Epithelial cell of esophagus (primary cell): ENCODE data around the gene SCN2A.
"Not testable (repeated sequence)": the region's sequence is repeated elsewhere in the genome, so short reads cannot be mapped to it uniquely, and the experiment has no call there.

Source experiments
- DNase-seq: peaks from one replicate; pipeline ENCODE4 v3.0.0; 2010; ENCODE audit warnings: low read depth
- H3K4me3 ChIP-seq: 2 replicates; pipeline ENCODE4 v1.5.1; 2011; ENCODE audit warnings: mild to moderate bottlenecking, low read length, control low read depth
- CTCF ChIP-seq: IDR thresholded peaks from 2 replicates; pipeline ENCODE4 v1.5.1; 2011; ENCODE audit warnings: low read depth, mild to moderate bottlenecking, low read length, control low read depth, inconsistent platforms; ENCODE audit not compliant: insufficient read depth; ENCODE audit errors: missing control alignments

SCN2A gene

DNA sequence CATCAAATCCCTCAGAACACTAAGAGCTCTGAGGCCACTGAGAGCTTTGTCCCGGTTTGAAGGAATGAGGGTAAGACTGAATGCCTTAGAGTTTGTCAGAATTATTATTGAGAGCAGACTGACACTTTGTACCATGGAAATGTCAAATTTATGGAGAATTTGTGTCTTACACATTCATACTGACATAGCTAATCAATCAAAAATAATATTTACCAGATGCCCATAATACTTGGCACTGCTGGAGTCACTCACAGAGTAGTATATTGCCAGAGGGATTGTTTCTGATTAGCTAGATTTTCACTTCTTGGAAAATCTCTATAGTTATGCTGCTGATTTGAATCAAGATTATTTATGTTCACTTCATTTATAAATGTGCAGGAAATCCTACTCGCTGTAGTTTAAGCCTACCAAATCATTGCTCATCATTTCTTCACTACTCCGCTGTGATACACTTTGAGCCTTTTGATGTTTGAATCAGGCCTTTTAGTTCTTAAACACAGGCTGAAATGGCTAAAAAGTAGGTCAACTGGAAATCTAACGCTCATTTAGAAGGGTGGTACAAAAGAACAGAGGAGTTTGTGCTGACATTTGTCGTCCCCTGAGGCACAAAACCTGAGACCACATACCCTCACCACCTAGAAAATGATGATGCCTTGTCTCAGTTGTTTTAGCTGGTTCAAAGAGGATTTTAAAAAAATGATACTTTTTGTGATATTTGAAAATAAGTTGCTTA is 134.2 kb downstream of the SCN2A start:
- TF ChIP-seq CTCF: no peak
- DNase-seq: no peak
- no peak overlapping the region for H3K4me3 ChIP-seq

DNA sequence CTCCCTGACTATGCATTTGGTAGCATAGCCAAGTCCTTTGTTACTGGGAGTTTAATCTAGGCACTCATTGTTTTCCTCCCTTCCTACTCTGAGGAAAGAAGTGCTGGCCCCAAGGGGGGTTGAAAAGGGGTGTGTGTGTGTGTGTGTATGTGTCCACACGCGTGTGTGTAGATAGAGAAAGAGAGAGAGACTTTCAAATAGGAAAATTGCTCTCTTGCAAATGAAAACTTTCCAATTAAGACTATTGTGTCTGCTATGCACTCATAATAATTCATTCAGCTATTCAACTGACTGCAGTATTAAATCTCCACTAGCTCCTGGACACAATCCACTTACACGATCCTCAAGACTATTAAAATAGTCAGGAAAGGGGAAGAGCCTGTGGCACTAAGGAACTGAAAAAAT is 137.4 kb downstream of the SCN2A start:
- no peak for DNase-seq
- no peak for TF ChIP-seq CTCF
- no peak overlapping the region for H3K4me3 ChIP-seq

- TF ChIP-seq CTCF: no peak
- DNase-seq: no peak
- H3K4me3 ChIP-seq: no peak overlapping the region
These were observed 143.1 kb downstream of the SCN2A start for GRCh38 chr2:165382362-165382761.

DNA sequence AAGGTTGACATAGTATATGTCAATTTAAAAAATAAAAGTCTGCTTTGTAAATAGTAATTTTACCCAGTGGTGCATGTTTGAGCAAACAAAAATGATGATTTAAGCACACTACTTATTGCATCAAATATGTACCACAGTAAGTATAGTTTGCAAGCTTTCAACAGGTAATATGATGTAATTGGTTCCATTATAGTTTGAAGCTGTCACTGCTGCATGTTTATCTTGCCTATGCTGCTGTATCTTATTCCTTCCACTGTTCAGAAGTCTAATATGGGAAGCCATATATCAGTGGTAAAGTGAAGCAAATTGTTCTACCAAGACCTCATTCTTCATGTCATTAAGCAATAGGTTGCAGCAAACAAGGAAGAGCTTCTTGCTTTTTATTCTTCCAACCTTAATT is 151.7 kb downstream of the SCN2A start:
- H3K4me3 ChIP-seq: no peak overlapping the region
- TF ChIP-seq CTCF: no peak
- no peak for DNase-seq

DNA sequence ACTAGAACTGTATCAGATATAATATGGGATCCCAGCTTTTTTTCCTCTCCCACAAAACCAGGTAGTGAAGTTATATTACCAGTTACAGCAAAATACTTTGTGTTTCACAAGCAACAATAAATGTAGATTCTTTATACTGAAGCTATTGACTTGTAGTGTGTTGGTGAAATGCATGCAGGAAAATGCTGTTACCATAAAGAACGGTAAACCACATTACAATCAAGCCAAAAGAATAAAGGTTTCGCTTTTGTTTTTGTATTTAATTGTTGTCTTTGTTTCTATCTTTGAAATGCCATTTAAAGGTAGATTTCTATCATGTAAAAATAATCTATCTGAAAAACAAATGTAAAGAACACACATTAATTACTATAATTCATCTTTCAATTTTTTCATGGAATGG is 152.6 kb downstream of the SCN2A start:
- no peak overlapping the region for H3K4me3 ChIP-seq
- no peak for TF ChIP-seq CTCF
- no peak for DNase-seq

- not testable (repeated sequence) for H3K4me3 ChIP-seq
- DNase-seq: peak; percentile 10
These were observed 159.4 kb downstream of the SCN2A start for GRCh38 chr2:165398603-165399002.

DNA sequence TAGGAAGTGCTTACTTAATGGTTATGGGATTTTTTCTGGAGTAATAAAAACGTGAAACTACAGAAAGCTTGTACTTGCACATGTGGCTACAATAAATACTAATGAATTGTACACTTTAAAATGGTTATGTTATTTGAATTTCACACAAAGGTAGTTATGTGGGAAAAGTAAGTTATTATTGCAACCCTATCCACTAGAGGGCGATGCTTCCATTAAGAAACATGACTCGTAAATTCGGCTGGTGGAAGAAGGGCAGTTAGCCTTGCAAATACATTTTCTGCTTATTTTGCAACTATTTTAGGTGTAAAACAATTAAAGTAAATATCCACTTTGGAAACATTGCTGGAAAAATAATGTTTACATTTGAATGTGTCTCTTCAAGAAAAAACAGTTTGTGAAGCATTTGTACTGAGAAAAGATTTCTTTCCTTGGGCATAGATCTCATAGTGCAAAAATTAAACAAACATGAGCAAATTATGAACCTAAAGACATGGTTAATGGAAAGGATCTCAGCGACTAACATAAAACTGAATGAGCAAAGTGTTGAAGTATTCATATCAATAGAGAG is 162.2 kb downstream of the SCN2A start:
- peak; percentile 77 for TF ChIP-seq CTCF
- peak; percentile 81 for DNase-seq

More for the DNA sequence above, 162.2 kb downstream of the SCN2A start:
- H3K4me3 ChIP-seq: no peak overlapping the region
